Eye (tissue), 1 donor: ENCODE data around the gene RRP8.

Experiments used
- DNase-seq: peaks from one replicate; pipeline ENCODE4 v3.0.0-alpha.2; 2015

RRP8 gene

GRCh38 chr11:6616596-6617250 is 13.3 kb upstream of the RRP8 start:
- DNase-seq: no peak

DNA sequence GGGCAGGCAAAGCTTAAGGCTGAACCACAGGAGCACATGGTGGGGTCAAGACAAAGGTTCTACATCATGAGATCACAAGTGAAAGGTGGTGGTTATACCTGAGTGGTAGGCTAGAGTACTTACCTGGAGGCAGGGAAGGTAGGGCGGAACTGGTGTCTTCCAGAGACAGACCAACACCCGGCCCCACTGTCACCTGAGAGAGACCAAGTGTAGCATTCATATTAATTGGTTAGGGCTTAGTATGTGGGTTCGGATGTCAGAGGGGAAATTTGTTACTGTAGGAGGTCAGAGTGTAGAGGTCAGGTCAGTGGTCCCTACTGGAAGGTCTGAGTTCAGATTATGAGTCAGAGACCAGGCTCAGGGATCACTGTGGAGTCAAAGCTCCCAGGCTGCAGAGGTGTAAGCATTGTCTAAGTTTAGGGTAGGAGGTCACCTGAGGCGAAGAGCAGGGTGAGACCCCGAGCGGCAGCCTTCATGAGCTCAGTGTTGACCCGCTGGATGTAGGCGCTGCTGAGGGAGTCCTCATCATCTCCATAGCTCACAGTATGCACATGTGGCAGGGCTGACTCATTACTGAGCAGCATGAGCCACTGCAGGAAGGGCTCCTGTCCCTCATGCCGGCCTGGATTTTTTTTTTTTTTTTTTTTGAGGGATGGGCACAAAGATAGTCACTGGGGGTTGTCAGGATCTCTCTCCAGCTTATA is 12.6 kb upstream of the RRP8 start:
- DNase-seq: no peak

DNA sequence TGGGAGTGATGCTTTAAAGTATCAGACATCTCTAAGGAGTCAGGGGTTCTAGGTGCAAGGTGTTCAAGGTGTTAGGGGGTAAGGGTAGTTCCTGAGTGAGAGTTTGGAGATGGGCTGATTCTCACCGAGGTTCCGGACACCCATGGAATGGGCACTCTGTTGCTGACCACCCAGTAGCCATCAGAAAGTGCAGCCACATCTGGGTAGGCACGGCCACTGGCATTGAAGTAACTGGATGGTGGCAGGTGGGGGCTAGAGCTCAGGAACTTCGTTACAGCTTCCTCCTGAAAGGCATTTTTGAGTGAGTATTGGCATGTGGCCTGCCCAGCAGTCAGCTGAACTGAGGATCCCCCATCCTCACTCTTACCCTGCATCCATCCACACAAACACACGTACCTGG is 11.6 kb upstream of the RRP8 start:
- DNase-seq: no peak

DNA sequence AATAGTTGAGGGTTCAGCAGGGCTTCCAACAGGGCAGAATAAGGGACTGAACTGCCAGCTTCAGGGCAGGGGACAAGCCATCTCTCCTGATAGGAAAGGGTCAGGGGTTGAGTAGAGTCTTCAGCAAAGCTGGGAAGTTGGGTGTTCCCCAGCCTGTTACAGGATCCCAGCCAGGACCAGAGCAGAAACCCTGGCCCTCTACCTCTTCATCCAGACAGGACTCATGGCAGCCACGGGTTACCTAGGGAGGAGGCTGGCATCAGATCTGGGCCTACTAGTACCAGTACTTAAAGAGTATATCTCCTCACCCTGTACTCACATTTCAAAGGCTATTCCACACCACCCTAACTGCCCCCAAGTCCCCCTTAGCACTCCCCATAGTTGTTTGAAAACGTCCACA is 11.0 kb upstream of the RRP8 start:
- no peak for DNase-seq

DNA sequence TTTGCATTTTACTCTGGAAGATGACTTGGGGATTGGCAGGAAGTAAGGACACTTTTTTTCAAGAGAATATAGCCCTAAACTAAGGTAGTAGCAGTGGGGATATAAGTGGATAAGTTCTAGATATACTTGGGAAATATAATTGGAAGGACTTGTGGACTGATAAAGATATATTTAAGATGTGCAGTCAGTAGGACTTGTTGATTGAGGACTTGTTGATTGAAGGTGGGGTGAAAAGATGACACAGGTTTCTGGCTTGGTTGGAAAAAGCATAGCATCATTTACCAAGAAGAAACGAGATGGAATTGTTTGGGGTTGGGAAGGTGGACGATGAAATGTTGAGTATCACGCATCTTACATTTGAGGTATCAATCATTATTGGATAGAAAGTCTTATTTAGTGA is 10.1 kb upstream of the RRP8 start:
- DNase-seq: no peak

GRCh38 chr11:6612213-6613041 is 9.0 kb upstream of the RRP8 start, which contains the start of gene TAF10:
TSS of gene TAF10 (minus strand) at chr11:6612216. CDS start at chr11:6612189, 27 bp downstream.
- peak; percentile 98 for DNase-seq

GRCh38 chr11:6611963-6612212 is 8.5 kb upstream of the RRP8 start:
- peak; percentile 59 for DNase-seq

DNA sequence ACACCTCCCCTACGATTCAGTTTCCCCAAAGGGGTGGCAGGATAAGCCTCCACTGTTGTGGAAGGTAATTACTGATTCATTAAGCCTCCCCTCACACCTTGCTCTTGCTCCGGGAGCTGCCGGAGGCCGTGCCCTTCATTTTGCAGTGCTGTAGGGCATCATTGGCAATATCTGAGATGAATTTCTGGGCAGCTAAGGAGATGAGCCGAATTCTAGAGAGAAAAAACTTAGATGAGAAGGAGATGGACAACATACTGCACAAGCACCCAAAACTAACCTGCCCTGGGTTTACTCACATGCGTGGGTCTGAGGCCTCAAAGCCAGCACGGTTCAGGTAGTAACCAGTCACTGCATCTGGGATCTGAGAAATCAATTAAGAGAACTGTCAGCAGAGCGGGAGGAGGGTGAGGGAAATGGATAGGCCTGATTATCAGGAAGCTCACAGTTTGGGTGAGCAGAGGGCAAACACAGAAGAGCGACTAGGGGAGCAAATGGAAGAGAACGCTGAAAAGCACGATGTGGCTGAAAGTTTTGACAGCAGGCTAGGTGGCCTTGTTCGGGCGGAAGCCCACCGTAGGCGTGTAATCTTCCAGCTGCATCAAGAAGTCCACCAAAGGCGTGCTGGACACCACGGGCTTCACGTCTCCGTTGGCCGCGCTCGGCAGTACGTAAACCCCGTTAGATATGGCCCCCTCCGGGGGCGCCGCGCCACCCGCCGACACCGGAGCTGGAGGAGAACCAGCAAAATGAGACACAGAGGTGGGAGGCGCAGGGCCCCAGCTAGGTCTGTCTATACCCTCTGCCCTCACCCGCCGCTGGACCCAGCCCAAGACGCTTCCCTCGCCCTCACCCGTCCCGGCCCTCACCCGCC is 7.9 kb upstream of the RRP8 start:
- no peak for DNase-seq

DNA sequence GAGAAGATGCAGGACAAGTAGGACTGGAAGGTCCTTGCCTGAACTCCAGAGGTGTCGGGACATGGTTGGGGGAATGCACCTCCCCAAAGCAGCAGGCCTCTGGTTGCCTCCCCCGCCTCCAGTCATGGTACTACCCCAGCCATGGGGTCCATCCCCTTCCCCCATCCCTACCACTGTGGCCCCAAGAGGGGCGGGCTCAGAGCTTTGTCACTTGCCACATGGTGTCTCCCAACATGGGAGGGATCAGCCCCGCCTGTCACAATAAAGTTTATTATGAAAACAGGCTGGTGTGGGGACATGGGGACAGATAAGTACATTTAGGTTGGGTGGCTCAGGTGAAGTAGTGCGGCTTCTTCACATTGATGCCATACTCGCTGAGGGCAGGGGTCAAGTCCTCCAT is 7.2 kb upstream of the RRP8 start:
- no peak for DNase-seq

DNA sequence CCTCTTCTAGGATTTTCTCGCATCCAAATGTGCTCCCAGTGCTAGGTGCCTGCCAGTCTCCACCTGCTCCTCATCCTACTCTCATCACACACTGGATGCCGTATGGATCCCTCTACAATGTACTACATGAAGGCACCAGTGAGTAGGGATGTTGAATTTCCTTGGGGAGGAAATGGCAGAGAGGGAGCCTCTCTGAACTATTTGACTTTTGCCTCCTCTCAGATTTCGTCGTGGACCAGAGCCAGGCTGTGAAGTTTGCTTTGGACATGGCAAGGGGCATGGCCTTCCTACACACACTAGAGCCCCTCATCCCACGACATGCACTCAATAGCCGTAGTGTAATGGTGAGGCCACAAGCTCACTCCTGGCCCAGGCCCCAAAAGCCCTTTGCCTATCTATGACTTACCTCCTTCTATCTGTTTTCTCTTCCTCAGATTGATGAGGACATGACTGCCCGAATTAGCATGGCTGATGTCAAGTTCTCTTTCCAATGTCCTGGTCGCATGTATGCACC is 6.1 kb upstream of the RRP8 start:
- DNase-seq: no peak

GRCh38 chr11:6608726-6609501 is 5.5 kb upstream of the RRP8 start:
- DNase-seq: no peak

- no peak for DNase-seq
Measured at GRCh38 chr11:6608011-6608410, 4.6 kb upstream of the RRP8 start.

DNA sequence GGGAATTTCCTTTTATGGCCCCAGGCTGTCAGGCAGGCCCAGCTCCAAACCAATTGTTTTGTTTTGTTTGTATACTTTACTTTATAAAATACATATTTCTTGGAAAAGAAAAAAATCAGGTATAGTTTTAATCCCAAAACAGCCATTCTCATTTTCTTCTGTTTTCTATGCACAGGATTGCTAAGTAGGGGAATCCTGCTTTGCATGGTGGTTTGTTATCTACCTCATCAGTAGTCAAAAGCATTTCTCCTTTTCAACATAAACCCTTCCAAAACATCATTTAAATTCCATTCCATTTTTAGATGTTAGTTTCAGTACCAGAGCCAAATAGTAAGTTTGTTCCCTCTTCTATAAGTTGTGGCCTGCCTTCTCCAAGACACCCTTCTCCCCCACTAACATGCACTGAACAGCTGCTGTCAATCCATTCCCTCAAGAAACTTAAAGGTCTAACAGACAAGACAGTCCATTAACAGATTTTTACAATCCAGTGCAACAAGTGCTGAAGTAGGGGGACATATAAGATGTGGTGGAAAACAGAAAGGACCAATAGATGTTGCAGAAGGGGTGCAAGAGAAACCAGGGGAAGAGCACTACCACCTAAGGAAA is 3.9 kb upstream of the RRP8 start:
- no peak for DNase-seq

- DNase-seq: peak; percentile 94
Measured at GRCh38 chr11:6606471-6607189, 3.2 kb upstream of the RRP8 start.

GRCh38 chr11:6604790-6605189 is 1.4 kb upstream of the RRP8 start:
- DNase-seq: no peak

DNA sequence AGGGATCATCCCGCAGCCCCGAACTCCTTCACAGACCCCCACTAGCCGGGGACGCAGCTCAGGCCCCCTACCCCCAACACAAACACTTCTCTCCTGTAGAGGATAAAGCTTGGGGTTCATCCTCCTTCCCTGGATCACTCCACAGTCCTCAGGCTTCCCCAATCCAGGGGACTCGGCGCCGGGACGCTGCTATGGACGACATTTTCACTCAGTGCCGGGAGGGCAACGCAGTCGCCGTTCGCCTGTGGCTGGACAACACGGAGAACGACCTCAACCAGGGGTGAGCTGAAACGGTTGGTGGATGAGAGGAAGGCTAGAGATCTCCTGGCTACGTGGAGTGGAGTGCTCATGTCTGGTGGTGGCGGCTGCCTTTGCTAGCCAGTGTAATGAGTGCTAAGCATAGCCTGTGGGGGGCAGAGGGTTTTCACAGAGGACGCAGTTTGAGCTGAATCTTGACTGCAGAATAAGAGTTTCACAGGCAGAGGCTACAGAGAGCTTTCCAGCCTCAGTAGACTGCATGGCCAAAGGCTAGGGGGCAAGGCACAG is 738 bp upstream of the RRP8 start:
- peak; percentile 80 for DNase-seq

- no peak for DNase-seq
Measured at GRCh38 chr11:6602096-6602940, 1.1 kb downstream of the RRP8 start.

- no peak for DNase-seq
Measured at GRCh38 chr11:6601041-6601461, 2.4 kb downstream of the RRP8 start.

DNA sequence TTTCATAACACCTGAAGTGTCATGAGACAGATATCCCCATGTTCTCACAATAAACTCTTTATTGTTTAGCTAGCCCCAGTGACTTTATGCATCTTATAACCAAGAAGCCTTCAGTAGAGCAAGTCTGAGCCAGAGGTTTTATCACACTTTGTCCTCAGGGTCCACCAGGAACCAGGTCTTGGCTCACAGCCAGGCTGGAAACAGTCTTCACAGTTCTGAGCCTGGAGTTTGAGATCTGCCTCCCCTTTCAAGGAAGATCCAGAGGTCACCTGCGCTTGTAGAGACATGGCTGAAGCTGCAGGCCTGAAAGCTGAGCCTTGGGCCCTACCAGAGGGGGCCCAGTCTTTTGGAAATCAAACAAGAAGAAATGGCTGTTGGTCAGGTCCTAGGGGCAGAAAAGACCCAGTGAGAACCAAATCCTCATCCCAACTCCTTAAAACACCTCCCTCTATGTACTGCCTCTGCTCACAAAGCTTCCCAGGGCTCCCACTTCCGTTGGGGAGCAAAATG is 3.5 kb downstream of the RRP8 start:
- no peak for DNase-seq
